Breast epithelium (tissue), 3 donors: ENCODE measurements around the gene RADIL.

Experiments used
- POLR2A ChIP-seq: fragments of 450-650 bp; IDR thresholded peaks from one replicate; pipeline ENCODE4 v1.6.1; 2016; ENCODE audit warnings: antibody characterized with exemption, mild to moderate bottlenecking, moderate library complexity
- POLR2AphosphoS5 ChIP-seq, 3 donors: sonication (generic); formaldehyde crosslinking; IDR thresholded peaks; one replicate each; pipeline ENCODE4 v1.6.1; 2017; ENCODE audit warnings: antibody characterized with exemption in 3 of 3
- TF ChIP-seq, protein P1 (sequence below), 3 donors: fragments of 450-650 bp; IDR thresholded peaks; one replicate each; pipeline ENCODE4 v1.5.1; 2016 to 2017; ENCODE audit warnings: antibody characterized with exemption in 3 of 3, mild to moderate bottlenecking in 3 of 3, moderate library complexity in 3 of 3

DNA sequence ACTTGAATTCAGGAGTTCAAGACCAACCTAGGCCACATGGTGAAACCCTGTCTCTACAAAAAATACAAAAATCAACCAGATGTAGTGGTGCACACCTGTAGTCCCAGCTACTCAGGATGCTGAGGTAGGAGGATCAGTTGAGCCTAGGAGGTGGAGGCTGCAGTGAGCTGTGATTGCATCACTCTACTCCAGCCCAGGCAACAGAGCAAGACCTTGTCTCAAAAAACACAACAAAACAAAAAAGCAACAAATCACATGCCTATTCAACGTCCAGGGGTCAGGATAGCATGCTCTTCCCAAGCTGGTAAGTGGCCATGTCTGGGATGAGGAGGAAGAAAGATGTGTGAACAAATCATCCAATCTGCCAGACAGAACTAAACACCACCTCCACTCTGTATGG is 6.2 kb upstream of the RADIL start:
- TF ChIP-seq POLR2A: no peak
- TF ChIP-seq, protein P1, sequence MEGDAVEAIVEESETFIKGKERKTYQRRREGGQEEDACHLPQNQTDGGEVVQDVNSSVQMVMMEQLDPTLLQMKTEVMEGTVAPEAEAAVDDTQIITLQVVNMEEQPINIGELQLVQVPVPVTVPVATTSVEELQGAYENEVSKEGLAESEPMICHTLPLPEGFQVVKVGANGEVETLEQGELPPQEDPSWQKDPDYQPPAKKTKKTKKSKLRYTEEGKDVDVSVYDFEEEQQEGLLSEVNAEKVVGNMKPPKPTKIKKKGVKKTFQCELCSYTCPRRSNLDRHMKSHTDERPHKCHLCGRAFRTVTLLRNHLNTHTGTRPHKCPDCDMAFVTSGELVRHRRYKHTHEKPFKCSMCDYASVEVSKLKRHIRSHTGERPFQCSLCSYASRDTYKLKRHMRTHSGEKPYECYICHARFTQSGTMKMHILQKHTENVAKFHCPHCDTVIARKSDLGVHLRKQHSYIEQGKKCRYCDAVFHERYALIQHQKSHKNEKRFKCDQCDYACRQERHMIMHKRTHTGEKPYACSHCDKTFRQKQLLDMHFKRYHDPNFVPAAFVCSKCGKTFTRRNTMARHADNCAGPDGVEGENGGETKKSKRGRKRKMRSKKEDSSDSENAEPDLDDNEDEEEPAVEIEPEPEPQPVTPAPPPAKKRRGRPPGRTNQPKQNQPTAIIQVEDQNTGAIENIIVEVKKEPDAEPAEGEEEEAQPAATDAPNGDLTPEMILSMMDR (IDR thresholded peaks at IDR 0.05): no peak
- TF ChIP-seq POLR2AphosphoS5 (IDR thresholded peaks at IDR 0.05): no peak
